Gastrocnemius medialis (tissue), 4 donors: ENCODE data around the gene LIMS3.
"Not testable (repeated sequence)": the region's sequence is repeated elsewhere in the genome, so short reads cannot be mapped to it uniquely, and the experiment has no call there.

ENCODE experiments used
- POLR2A ChIP-seq, 2 donors: fragments of 450-650 bp; IDR thresholded peaks; one replicate each; pipeline ENCODE4 v1.6.1; 2017; ENCODE audit warnings: antibody characterized with exemption in 2 of 2, mild to moderate bottlenecking in 2 of 2, moderate library complexity in 2 of 2
- TF ChIP-seq, protein P1 (sequence below), 5 experiments: fragments of 450-650 bp in 3 of 5; fragments of 200-600 bp in 2 of 5; sonication (generic) in 2 of 5; IDR thresholded peaks in 4 of 5; conservative IDR thresholded peaks in 1 of 5; 1 replicate in 4 of 5; 2 replicates in 1 of 5; pipeline ENCODE4 v1.5.1; 2016 to 2019; ENCODE audit warnings: antibody characterized with exemption in 5 of 5, mild to moderate bottlenecking in 3 of 5, moderate library complexity in 3 of 5

DNA sequence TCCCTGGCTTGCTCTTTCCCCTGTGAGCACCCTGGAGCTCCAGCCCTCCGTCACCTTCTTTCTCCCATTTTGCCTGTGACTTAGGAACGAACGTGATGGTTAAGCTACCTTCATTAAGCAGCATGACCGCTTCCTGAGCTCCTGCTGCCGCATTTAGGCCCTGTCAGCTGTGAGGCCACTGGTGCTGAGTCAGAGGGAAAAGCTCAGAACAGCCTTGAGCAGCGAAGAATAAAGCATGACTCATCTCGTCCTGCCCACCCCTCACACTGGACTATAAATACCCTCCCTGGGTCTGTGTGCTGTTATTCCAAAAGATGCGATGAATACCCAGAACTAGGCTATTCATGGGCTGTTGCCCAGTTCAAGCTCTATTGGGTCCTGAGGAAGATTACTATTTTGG, 7.3 kb downstream of the LIMS3 start:
- TF ChIP-seq, protein P1, sequence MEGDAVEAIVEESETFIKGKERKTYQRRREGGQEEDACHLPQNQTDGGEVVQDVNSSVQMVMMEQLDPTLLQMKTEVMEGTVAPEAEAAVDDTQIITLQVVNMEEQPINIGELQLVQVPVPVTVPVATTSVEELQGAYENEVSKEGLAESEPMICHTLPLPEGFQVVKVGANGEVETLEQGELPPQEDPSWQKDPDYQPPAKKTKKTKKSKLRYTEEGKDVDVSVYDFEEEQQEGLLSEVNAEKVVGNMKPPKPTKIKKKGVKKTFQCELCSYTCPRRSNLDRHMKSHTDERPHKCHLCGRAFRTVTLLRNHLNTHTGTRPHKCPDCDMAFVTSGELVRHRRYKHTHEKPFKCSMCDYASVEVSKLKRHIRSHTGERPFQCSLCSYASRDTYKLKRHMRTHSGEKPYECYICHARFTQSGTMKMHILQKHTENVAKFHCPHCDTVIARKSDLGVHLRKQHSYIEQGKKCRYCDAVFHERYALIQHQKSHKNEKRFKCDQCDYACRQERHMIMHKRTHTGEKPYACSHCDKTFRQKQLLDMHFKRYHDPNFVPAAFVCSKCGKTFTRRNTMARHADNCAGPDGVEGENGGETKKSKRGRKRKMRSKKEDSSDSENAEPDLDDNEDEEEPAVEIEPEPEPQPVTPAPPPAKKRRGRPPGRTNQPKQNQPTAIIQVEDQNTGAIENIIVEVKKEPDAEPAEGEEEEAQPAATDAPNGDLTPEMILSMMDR (IDR thresholded peaks at IDR 0.05 in 4 of 5, conservative IDR thresholded peaks at IDR 0.05 in 1 of 5), result not testable (repeated sequence)
- TF ChIP-seq POLR2A (IDR thresholded peaks at IDR 0.05), result not testable (repeated sequence)
